Measurements from ENCODE around the gene AANAT. TPM values are rescaled to one million over a fixed set of nuclear protein-coding genes. Genes with fewer than 3 reads are reported as not detected.

The AANAT gene
- total RNA-seq, 6 experiments from 2014 or later = 0.21 TPM; not detected in 5

DNA sequence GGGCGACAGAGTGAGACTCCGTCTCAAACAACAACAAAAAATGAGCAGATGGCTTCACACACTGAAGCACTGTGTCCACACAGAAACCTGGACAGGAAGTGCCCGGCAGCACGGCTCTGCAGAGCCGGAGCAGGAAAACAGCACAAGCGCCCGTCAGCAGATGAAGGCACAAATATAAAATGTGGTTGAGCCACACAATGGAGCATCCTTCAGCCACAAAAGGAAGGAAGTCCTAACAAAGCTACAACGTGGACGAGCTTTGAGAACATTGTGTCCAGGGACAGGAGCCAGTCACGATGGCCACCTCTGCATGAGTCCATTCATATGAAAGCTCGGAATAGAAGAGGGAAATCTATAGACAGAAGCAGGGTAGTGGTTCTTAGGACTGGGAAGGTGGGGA is 18.2 kb downstream of the AANAT start:
- no peak for DNase-seq
- Mint-ChIP-seq H3K9me3 (no peaks in the 10 kb centered on the region), H3K4me3 (no peak overlapping the region), H3K36me3 (ENCODE audit: low read depth) (no peaks in the 10 kb centered on the region; the same call in 1 of the 2 replicates), H3K27ac (no peak overlapping the region), H3K27me3 (ENCODE audit: insufficient read depth) (peaks cover 2% of the 10 kb centered on the region), H3K4me1 (ENCODE audit: low read depth) (no peaks in the 10 kb centered on the region)
- TF ChIP-seq, protein P1, sequence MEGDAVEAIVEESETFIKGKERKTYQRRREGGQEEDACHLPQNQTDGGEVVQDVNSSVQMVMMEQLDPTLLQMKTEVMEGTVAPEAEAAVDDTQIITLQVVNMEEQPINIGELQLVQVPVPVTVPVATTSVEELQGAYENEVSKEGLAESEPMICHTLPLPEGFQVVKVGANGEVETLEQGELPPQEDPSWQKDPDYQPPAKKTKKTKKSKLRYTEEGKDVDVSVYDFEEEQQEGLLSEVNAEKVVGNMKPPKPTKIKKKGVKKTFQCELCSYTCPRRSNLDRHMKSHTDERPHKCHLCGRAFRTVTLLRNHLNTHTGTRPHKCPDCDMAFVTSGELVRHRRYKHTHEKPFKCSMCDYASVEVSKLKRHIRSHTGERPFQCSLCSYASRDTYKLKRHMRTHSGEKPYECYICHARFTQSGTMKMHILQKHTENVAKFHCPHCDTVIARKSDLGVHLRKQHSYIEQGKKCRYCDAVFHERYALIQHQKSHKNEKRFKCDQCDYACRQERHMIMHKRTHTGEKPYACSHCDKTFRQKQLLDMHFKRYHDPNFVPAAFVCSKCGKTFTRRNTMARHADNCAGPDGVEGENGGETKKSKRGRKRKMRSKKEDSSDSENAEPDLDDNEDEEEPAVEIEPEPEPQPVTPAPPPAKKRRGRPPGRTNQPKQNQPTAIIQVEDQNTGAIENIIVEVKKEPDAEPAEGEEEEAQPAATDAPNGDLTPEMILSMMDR (IDR thresholded peaks at IDR 0.05) = no peak

DNA sequence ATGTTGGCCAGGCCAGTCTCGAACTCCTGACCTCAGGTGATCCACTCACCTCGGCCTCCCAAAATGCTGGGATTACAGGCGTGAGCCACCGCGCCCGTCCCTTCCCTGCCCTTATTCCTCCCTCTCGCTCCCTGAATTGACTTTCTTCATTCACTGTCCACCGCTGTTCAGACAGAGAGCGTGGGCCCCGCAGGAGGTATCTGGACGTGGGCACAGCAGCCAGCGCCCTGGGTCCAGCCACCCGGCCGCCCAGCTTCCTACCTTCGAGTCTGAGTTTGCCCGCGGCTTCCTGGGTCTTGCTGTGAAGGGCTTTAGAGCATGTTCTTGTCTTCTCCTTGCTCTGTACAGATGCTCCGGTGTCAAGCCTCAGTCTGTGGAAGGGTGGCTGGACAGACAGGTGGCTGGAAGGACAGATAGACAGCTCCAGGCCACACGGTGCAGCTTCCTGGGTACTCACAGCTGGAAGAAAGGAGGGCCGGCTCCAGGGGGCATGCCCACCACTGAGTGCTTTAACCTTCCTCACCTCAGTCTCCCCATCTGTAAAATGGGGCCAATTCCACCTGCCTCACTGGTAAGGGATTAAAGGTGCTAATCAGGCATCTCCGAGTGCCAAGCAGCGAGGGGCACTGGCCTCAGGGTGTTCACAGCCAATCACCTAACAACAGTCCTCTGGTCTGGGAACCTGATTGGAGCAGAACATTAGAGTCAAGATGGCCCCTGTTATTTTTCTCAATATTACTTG is 20.2 kb downstream of the AANAT start:
- H3K27ac Mint-ChIP-seq = no peak overlapping the region
- DNase-seq = no peak

DNA sequence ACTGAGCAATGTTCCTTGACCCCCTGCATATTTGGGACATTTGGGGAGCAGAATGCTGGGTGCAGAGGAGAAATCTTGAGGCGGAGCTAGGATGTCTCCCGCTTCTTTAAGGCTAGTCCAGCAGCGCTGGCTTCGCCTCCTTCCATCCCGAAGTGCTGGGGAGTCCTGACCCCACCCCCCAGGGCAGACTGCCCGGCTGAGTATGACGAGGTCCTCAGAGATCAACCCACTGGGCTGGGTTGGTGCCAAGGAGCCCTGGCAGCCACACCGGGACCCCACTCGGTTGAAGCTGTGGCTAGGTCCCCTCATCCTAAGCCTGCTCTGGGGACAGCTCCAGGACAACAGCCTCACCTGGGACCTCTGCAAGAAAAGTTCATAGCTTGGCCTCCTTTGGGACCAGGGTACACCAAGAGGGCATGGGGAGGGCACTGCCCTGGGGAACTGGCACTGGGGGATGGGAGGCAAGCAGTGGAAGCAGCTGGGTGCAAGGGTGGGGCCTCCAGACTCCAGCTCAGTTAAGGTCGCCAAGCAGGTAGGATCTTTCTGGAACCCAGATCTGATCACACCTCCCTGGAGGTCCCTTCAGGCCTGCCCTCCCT is 22.8 kb downstream of the AANAT start:
- Mint-ChIP-seq H3K4me1 (ENCODE audit: low read depth) (peaks cover 15% of the 10 kb centered on the region), H3K36me3 (ENCODE audit: low read depth) (no peaks in the 10 kb centered on the region), H3K4me3 (no peak overlapping the region), H3K27ac (no peak overlapping the region), H3K27me3 (ENCODE audit: insufficient read depth) (no peaks in the 10 kb centered on the region; the same call in 1 of the 2 replicates), H3K9me3 (no peaks in the 10 kb centered on the region)
- no peak for DNase-seq
- TF ChIP-seq, protein P1 (IDR thresholded peaks at IDR 0.05) = no peak

More for the DNA sequence above, 20.2 kb downstream of the AANAT start:
- Mint-ChIP-seq H3K4me1 (ENCODE audit: low read depth) (peaks cover 3% of the 10 kb centered on the region), H3K4me3 (no peak overlapping the region), H3K36me3 (ENCODE audit: low read depth) (no peaks in the 10 kb centered on the region; the same call in 1 of the 2 replicates), H3K9me3 (no peaks in the 10 kb centered on the region), H3K27me3 (ENCODE audit: insufficient read depth) (peaks cover 2% of the 10 kb centered on the region)
- TF ChIP-seq, protein P1 (IDR thresholded peaks at IDR 0.05) = no peak

DNA sequence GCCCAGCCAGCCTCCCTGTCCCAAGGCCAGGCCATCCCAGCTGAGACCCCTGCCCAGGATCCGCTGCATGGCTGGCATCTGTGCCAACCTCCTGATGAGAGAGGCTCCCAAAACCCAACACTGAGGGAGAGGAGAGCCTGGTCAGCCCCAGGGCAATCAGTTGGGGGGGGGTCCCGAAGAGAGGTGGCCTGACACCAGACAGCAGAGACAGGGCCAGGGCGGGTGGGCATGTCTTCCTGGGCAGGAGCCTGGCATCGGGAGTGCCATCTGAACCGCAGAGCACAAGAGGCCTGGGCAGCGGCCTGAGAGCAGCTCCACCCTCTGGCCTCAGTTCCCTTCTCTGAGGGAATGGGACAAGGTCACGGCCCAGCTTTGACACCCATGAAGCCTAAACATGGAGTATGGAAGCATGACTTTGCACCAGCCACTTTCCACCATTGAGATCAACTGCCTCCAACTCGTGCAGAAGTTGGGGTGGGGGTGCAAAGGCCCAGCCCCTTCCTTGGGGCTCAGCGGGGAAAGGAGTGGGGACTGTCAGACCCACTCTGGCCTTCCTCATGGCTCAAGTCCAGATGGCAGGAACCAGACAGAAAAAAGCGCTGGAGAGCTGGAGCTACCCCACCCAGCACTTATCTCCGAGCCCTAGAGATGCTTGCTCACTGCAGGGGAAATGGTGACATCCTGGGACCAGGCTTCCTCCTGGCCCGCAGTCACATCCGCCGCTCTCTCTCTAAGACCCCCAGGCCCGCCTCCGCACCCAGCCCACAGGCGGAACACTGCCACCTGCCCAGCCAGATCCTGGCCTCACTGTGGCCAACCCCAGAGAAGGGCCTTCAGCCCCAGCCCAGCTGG is 24.1 kb downstream of the AANAT start:
- TF ChIP-seq, protein P1 (IDR thresholded peaks at IDR 0.05) = no peak
- Mint-ChIP-seq H3K27ac (no peak overlapping the region), H3K9me3 (no peaks in the 10 kb centered on the region), H3K4me3 (no peak overlapping the region), H3K27me3 (ENCODE audit: insufficient read depth) (no peaks in the 10 kb centered on the region; the same call in 1 of the 2 replicates), H3K36me3 (ENCODE audit: low read depth) (no peaks in the 10 kb centered on the region), H3K4me1 (ENCODE audit: low read depth) (peaks cover 15% of the 10 kb centered on the region)
- DNase-seq = no peak

DNA sequence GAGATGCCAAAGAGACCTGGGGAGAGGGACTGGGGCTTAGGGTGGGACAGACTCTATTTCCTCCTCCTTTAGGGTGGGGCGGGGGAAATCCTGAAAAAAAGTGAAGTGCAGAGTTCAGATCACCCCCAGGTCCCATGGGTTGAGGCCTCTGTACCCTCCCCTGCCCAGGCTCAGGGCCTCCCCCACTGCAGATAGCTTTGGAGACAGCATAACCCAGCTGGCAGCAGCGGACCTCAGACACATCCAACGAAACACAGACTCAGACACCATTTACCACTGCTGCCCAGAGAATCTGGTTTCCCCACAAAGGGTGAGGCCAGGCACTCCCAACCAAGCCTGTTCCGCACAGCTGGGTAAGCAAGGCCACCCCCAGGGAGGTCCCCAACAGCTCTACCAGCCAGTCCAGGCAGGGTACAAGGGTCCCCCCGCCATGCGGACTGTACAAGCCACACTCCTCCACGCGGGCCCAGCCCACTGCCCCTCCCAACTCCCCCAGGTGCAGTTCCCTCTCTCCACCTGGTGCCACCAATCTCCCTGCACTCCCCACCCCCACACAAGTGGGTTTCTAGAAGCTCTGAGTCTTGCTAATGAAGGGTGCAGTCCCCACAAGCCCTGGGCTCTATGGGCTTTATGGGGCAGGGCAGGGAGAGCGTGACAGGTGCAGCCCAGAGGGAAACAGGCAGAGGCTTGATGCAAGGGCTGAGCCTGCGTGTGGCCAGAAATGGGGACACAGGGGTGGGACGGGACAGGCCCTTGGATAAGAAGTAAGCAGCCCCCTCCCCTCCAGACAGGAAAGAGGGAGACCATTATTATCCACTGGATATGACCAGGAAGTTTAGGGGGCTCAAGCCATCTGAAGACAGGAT is 25.0 kb downstream of the AANAT start:
- DNase-seq = no peak
- TF ChIP-seq, protein P1 (IDR thresholded peaks at IDR 0.05) = no peak
- Mint-ChIP-seq H3K36me3 (ENCODE audit: low read depth) (no peaks in the 10 kb centered on the region), H3K4me1 (ENCODE audit: low read depth) (peaks cover 18% of the 10 kb centered on the region), H3K9me3 (no peaks in the 10 kb centered on the region), H3K4me3 (peak overlapping the region; percentile 74), H3K27me3 (ENCODE audit: insufficient read depth) (no peaks in the 10 kb centered on the region; the same call in 1 of the 2 replicates), H3K27ac (peak overlapping the region; percentile 78)
